Transverse colon (tissue), 4 donors: ENCODE results near the gene OR6S1. TPM values are rescaled to one million over a fixed set of nuclear protein-coding genes. Genes with fewer than 3 reads are reported as not detected.
A peak's percentile ranks its signal among the peaks of the same experiment; 100 is the strongest.

Source experiments
- DNase-seq: peaks from one replicate; pipeline ENCODE4 v3.0.0-alpha.2; 2019
- H3K27ac ChIP-seq, 4 donors: fragments of 200-600 bp; sonication (generic); 2 replicates each; pipeline ENCODE4 v1.5.1; 2016 to 2018; ENCODE audit warnings: inconsistent platforms in 4 of 4
- H3K27me3 ChIP-seq: fragments of 200-600 bp; sonication (generic); 2 replicates; pipeline ENCODE4 v1.5.1; 2017; ENCODE audit warnings: inconsistent platforms
- H3K36me3 ChIP-seq, 4 donors: fragments of 200-600 bp; sonication (generic); 2 replicates each; pipeline ENCODE4 v1.5.1; 2017 to 2019; ENCODE audit warnings: inconsistent platforms in 4 of 4
- H3K4me1 ChIP-seq, 4 donors: fragments of 200-600 bp; sonication (generic); 2 replicates each; pipeline ENCODE4 v1.5.1; 2017 to 2020; ENCODE audit warnings: inconsistent platforms in 4 of 4
- H3K4me3 ChIP-seq, 4 donors: fragments of 200-600 bp; sonication (generic); 1 replicate in 1 of 4; 2 replicates in 3 of 4; pipeline versions ENCODE4 v1.5.1 to v1.6.1; 2017 to 2019; ENCODE audit warnings: inconsistent platforms in 4 of 4
- H3K9me3 ChIP-seq, 2 donors: fragments of 200-600 bp; sonication (generic); 2 replicates each; pipeline ENCODE4 v1.5.1; 2017 to 2019; ENCODE audit warnings: inconsistent platforms in 2 of 2
- CTCF ChIP-seq, 5 experiments: fragments of 200-600 bp in 3 of 5; fragments of 450-650 bp in 2 of 5; sonication (generic) in 3 of 5; IDR thresholded peaks; 1 replicate in 2 of 5; 2 replicates in 3 of 5; pipeline ENCODE4 v1.5.1; 2016 to 2017; ENCODE audit warnings: antibody characterized with exemption in 5 of 5, inconsistent platforms in 3 of 5, mild to moderate bottlenecking in 2 of 5, moderate library complexity in 1 of 5
- EP300 ChIP-seq: sonication (generic); formaldehyde crosslinking; IDR thresholded peaks from one replicate; pipeline ENCODE4 v1.6.1; 2017; ENCODE audit warnings: antibody characterized with exemption, low read depth
- POLR2A ChIP-seq: fragments of 450-650 bp; IDR thresholded peaks from one replicate; pipeline ENCODE4 v1.6.1; 2016; ENCODE audit warnings: antibody characterized with exemption, mild to moderate bottlenecking, moderate library complexity
- POLR2AphosphoS5 ChIP-seq, 3 donors: sonication (generic); formaldehyde crosslinking; IDR thresholded peaks; one replicate each; pipeline ENCODE4 v1.6.1; 2016; ENCODE audit warnings: antibody characterized with exemption in 3 of 3
- WGBS, 2 donors: methylation state at CpG; one replicate each; pipeline ENCODE4 v1.1.5; 2018; ENCODE audit warnings: low coverage in 1 of 2; 5-methylcytosine and 5-hydroxymethylcytosine counted together
- in situ Hi-C, 4 donors: fragments of 200-750 bp; cut with MboI; loops; one replicate each; pipeline versions ENCODE4 v1.15.0 to v1.15.1; 2017; ENCODE audit warnings: low sequenced_read_pairs in 3 of 4, low pct_ligation_motif_present in 1 of 4, low pct_unique_long_range_greater_than_20kb in 1 of 4
- intact Hi-C: fragments of 100-400 bp; cut with DNase I; formaldehyde crosslinking; loops from one replicate; pipeline ENCODE4 v1.15.1; 2023; ENCODE audit warnings: low total_unique reads
- total RNA-seq, 4 donors: library from RNA; depleted of rRNA; stranded (reverse); fragments of >200 nt; gene quantifications; one replicate each; pipeline ENCODE4 v1.1.0, GENCODE V29; 2016

OR6S1 gene
- total RNA-seq, 4 donors from 2014 or later: not detected

DNA sequence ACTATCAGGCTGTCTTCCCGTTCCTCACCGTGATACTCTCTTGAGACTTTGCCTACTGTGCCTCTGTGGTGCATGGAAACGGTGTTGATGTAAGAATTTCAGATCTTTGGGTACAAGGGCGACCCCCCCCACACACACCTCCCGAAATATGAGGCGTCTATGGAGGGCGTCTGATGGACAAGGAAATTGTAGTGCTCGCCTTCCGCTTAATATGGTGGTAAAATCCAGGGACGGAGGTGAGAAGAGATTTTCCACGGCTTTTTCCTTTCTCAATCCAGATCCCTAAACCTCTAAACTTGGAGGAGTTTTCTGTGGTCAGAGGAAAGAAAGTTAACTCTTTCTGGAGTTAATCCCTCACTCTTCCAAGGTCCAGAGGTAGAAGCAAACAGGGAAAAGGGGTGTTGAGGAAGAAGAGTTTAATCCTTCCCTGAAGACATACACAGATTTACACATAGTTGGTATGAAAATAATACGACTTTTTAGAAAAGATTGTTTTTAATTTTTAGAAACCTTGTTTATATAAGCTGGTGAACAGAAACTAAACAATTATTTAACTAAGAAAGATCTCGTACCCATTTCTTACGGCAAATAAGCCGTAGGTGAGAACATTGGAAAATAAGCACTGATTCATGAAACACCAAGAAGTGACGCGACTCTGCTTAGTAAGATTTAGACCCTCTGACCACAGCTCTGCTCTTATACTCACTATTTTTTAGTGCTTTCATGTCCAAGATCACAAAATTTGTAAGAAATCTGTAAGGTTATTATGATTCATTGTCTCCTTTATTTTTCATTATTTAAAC is 27.3 kb downstream of the OR6S1 start:
- in situ Hi-C loops: loop anchor here in 3 of 4 donors (5.0 to 25.0 kb wide), 6 partner anchors 71 to 282 kb away; partner anchors contain the start of genes ANG (in 2 of the 3), CCNB1IP1 (in 1 of the 3), RNASE4 (in 1 of the 3) and TEP1 (in 1 of the 3)

DNA sequence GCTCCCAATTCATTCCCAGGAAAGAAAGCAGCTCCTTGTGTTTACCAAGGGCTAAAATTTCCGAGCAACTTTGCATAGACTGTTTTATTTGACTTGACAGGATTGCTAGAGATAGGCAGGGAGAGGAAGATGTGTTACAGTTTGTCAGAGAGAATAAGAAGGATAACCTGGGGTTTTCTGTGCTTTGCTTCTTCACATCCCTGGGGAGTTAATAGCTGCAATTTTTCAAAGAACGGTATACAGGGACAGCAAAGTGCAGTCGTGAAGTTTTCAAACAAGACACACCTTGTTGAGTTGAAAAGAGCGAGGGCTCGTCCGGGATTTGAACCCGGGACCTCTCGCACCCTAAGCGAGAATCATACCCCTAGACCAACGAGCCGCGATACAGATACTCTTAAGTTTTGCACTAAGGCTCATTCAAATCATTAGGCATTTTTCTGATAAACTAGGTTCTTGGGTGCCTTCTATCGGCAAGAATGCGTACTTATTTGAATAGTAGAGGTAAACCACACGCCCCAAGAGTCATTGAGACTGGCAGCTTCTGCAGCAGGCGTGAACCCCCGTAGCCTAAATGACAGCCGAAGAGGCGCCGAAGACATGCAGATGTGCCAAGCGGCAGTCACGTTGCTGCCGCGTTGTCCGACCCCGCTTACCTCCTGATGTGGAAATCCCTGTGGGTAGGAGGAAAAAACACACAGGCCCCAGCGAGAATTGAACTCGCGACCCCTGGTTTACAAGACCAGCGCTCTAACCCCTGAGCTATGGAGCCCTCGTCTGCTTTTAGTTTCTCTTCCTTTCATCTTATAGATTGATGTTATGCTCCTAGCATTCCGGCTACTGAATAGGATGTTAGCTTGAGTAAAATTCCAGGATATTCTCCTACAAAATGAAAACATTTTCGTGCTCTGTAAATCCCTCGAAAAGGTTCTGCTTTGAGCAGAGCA is 28.1 kb downstream of the OR6S1 start:
- WGBS, 2 donors: 0% methylated on average over 7 to 34 of the region's 34 CpGs
- peaks cover 0 to 29% (median 12%) of the 10 kb centered on the region in 4 donors for H3K4me1 ChIP-seq
- H3K36me3 ChIP-seq: no peaks in the 10 kb centered on the region
- in situ Hi-C loops (loop anchor here in 3 of 4 donors (5.0 to 25.0 kb wide), 6 partner anchors 71 to 281 kb away; partner anchors contain the start of genes ANG (in 2 of the 3), CCNB1IP1 (in 1 of the 3), RNASE4 (in 1 of the 3) and TEP1 (in 1 of the 3)), intact Hi-C loops (loop anchor here (2.0 to 10.0 kb wide), 3 partner anchors 69 to 279 kb away; partner anchors contain the start of genes CCNB1IP1, PIP4P1 and PNP)
- no peaks in the 10 kb centered on the region for H3K9me3 ChIP-seq
- TF ChIP-seq CTCF (IDR thresholded peaks at IDR 0.05): peak; percentile 69 to 99 (median 72)
- TF ChIP-seq POLR2AphosphoS5 (IDR thresholded peaks at IDR 0.05): peak in 2 of 3 donors; percentile 30 to 48
- no peak for TF ChIP-seq EP300
- TF ChIP-seq POLR2A: peak; percentile 22
- peak overlapping the region; percentile 39 to 57 (median 40) for H3K4me3 ChIP-seq
- peak; percentile 86 for DNase-seq
- peak overlapping the region; percentile 73 to 91 (median 78) for H3K27ac ChIP-seq
- H3K27me3 ChIP-seq: no peaks in the 10 kb centered on the region

More for the DNA sequence above, 27.3 kb downstream of the OR6S1 start:
- peak overlapping the region; percentile 73 to 91 (median 78) for H3K27ac ChIP-seq
- WGBS, 2 donors: 14 to 19% methylated on average over 8 to 17 of the region's 17 CpGs
- TF ChIP-seq EP300 (no peak), POLR2AphosphoS5 (IDR thresholded peaks at IDR 0.05) (no peak), POLR2A (no peak), CTCF (IDR thresholded peaks at IDR 0.05) (no peak)
- peaks cover 0 to 27% (median 12%) of the 10 kb centered on the region in 4 donors for H3K4me1 ChIP-seq
- no peaks in the 10 kb centered on the region for H3K36me3 ChIP-seq
- no peaks in the 10 kb centered on the region for H3K27me3 ChIP-seq
- peak overlapping the region; percentile 39 to 57 (median 40) for H3K4me3 ChIP-seq
- no peaks in the 10 kb centered on the region for H3K9me3 ChIP-seq
- no peak for DNase-seq
- intact Hi-C loops: loop anchor here (10.0 kb wide), 2 partner anchors 149 to 279 kb away; partner anchors contain the start of genes CCNB1IP1, PIP4P1 and PNP

GRCh38 chr14:20612403-20612802 is 29.1 kb downstream of the OR6S1 start:
- intact Hi-C loops: loop anchor here (2.0 to 10.0 kb wide), 3 partner anchors 70 to 278 kb away; partner anchors contain the start of genes CCNB1IP1, PIP4P1 and PNP
- H3K4me1 ChIP-seq: peaks cover 0 to 29% (median 12%) of the 10 kb centered on the region in 4 donors
- H3K36me3 ChIP-seq: no peaks in the 10 kb centered on the region
- in situ Hi-C loops: loop anchor here in 3 of 4 donors (5.0 to 25.0 kb wide), 6 partner anchors 72 to 280 kb away; partner anchors contain the start of genes ANG (in 2 of the 3), CCNB1IP1 (in 1 of the 3), RNASE4 (in 1 of the 3) and TEP1 (in 1 of the 3)
- 38 to 40% methylated on average over 5 of the region's 5 CpGs for WGBS, 2 donors
- no peak overlapping the region for H3K4me3 ChIP-seq
- DNase-seq: no peak
- TF ChIP-seq POLR2A: no peak
- no peak for TF ChIP-seq EP300
- no peak for TF ChIP-seq CTCF (IDR thresholded peaks at IDR 0.05)
- TF ChIP-seq POLR2AphosphoS5 (IDR thresholded peaks at IDR 0.05): no peak
- peak overlapping the region in 3 of 4 donors; percentile 73 to 91 (median 80) for H3K27ac ChIP-seq
- H3K9me3 ChIP-seq: no peaks in the 10 kb centered on the region
- no peaks in the 10 kb centered on the region for H3K27me3 ChIP-seq
